PFSK-1 (cell line): ENCODE results near the gene AP3S1.

Source experiments
- POLR2AphosphoS5 ChIP-seq: IDR thresholded peaks from 2 replicates; pipeline ENCODE4 v1.6.1; 2012; ENCODE audit warnings: low read depth, mild to moderate bottlenecking, control low read depth, low read length, moderate library complexity
- TAF1 ChIP-seq: IDR thresholded peaks from 2 replicates; pipeline ENCODE4 v1.6.1; 2012; ENCODE audit warnings: low read length, control low read depth, borderline replicate concordance; ENCODE audit not compliant: insufficient read depth

GRCh38 chr5:115855959-115856358 is 14.2 kb downstream of the AP3S1 start:
- no peak for TF ChIP-seq POLR2AphosphoS5
- no peak for TF ChIP-seq TAF1
